Measurements from ENCODE around the gene ODAD3. TPM values are rescaled to one million over a fixed set of nuclear protein-coding genes. Genes with fewer than 3 reads are reported as not detected.

Gene ODAD3
- total and polyA plus RNA-seq, 10 of the 15 experiments (the other 5 are each of a cell fraction or from before 2014, with no cell fraction given), result 0.11 to 0.39 (median 0.28) TPM; not detected in 7

GRCh38 chr19:11446652-11447301 lies 11.9 kb upstream of the ODAD3 start (continued):
- no peak for TF ChIP-seq NFXL1 (IDR thresholded peaks at IDR 0.05; ENCODE audit: borderline replicate concordance)
- TF ChIP-seq PKNOX1 (IDR thresholded peaks at IDR 0.05), result no peak
- TF ChIP-seq NKRF (conservative IDR thresholded peaks at IDR 0.05), result no peak
- no peak for TF ChIP-seq ATF2 (IDR thresholded peaks at IDR 0.05; ENCODE audit: low read length)

- RAD21 ChIA-PET (ENCODE audit: unreplicated experiment), result interaction anchor here (0.6 to 1.4 kb wide), 2 partner anchors 69 to 229 kb away, joined by 3 read pairs; no protein-coding TSS in a partner anchor
- in situ Hi-C loops (cut with MboI) (no loop called here), intact Hi-C loops (cut with micrococcal nuclease; ENCODE audit: unreplicated experiment) (loop anchor here (2.0 kb wide), 1 partner anchor 65 kb away; no protein-coding TSS in a partner anchor)
- no peaks in the 10 kb centered on the region for H3K79me2 ChIP-seq (ENCODE audit: control insufficient read depth, insufficient read depth, low read length)
- no TSS peak for BruUV-seq (replicated peaks)
- H2AFZ ChIP-seq (ENCODE audit: control insufficient read depth, low read depth, low read length), result no peak overlapping the region
- H3K9ac ChIP-seq (ENCODE audit: control insufficient read depth, insufficient read depth, low read length), result no peak overlapping the region
- H3K36me3 ChIP-seq (ENCODE audit: control insufficient read depth in 2 of 2, insufficient read depth in 2 of 2, low read length in 1 of 2), result peaks cover 15 to 42% of the 10 kb centered on the region in 2 experiments
- FAIRE-seq (no peak), ATAC-seq (no peak), DNase-seq (ENCODE audit: low read depth, low spot score) (no peak)
- H3K27ac ChIP-seq (ENCODE audit: control insufficient read depth, insufficient read depth), result no peak overlapping the region
- H4K20me1 ChIP-seq (ENCODE audit: control insufficient read depth, insufficient read depth), result no peaks in the 10 kb centered on the region
- H3K9me3 ChIP-seq (replicated peaks; ENCODE audit: control insufficient read depth, insufficient read depth, low read length), result no peaks in the 10 kb centered on the region
- no peaks in the 10 kb centered on the region for H3K27me3 ChIP-seq (replicated peaks in 1 of 2; ENCODE audit: control insufficient read depth in 2 of 2, insufficient read depth in 2 of 2, low read length in 1 of 2)
- POLR2A ChIA-PET, result interaction anchor here (0.7 kb wide), 1 partner anchor 58 kb away, joined by 3 read pairs; no protein-coding TSS in a partner anchor
- SMC1A ChIA-PET (ENCODE audit: uncharacterized antibody, unreplicated experiment), result interaction anchor here (1.2 kb wide), 2 partner anchors 25 to 69 kb away, joined by 3 to 4 read pairs; no protein-coding TSS in a partner anchor
- no peak overlapping the region for H3K4me2 ChIP-seq (ENCODE audit: control insufficient read depth, insufficient read depth)
- CTCF ChIA-PET, result interaction anchor here (1.1 to 2.0 kb wide), 3 partner anchors 9 to 65 kb away, joined by 4 to 21 read pairs (median 5); partner anchors contain the start of genes ODAD3 and PRKCSH
- 0 out of 2 replicates have a peak, but pooled peaks cover 4% of the 10 kb centered on the region for H3K4me1 ChIP-seq (ENCODE audit: control insufficient read depth, insufficient read depth, low read length)
- 69% methylated on average over 5 of the region's 14 CpGs for WGBS (ENCODE audit: insufficient coverage, insufficient replicate concordance, low lambda C conversion rate, missing lambda C conversion rate)
- H3K4me3 ChIP-seq, result no peak overlapping the region
- TF ChIP-seq SMAD5 (IDR thresholded peaks at IDR 0.05; ENCODE audit: low read depth) (no peak), BCL11A (IDR thresholded peaks at IDR 0.05; ENCODE audit: low read depth, low read length) (no peak), ZBTB33 (IDR thresholded peaks at IDR 0.05) (no peak), BHLHE40 (IDR thresholded peaks at IDR 0.05; ENCODE audit: borderline replicate concordance in 1 of 2, low read depth in 2 of 2, low read length in 1 of 2) (no peak), E4F1 (IDR thresholded peaks at IDR 0.05; ENCODE audit: borderline replicate concordance, partially characterized antibody) (no peak), BACH1 (IDR thresholded peaks at IDR 0.05; ENCODE audit: borderline replicate concordance) (no peak), YY1 (IDR thresholded peaks at IDR 0.05; ENCODE audit: low read depth, low read length) (no peak), SUZ12 (IDR thresholded peaks at IDR 0.05; ENCODE audit: unreplicated experiment) (no peak)
Observed at GRCh38 chr19:11446271-11446651, 11.3 kb upstream of the ODAD3 start.

Data from GM12878 (cell line).